CD4-positive, alpha-beta T cell treated with Interleukin-21 for 1 hour (primary cell): Measurements from ENCODE around the gene ARHGAP24.
"Not testable (repeated sequence)": the region's sequence is repeated elsewhere in the genome, so short reads cannot be mapped to it uniquely, and the experiment has no call there.

Experiments
- DNase-seq: peaks from one replicate; pipeline ENCODE4 v3.0.0-alpha.2; 2020

The ARHGAP24 gene

GRCh38 chr4:85824166-85824945 lies 349.4 kb downstream of the ARHGAP24 start:
- DNase-seq, result no peak

- no peak for DNase-seq
These were observed 351.2 kb downstream of the ARHGAP24 start for GRCh38 chr4:85826060-85826678.

GRCh38 chr4:85828027-85828890 lies 353.3 kb downstream of the ARHGAP24 start:
- no peak for DNase-seq

GRCh38 chr4:85829276-85830051 lies 354.5 kb downstream of the ARHGAP24 start:
- DNase-seq, result no peak

GRCh38 chr4:85831647-85832046 lies 356.7 kb downstream of the ARHGAP24 start:
- no peak for DNase-seq

- no peak for DNase-seq
These were observed 358.4 kb downstream of the ARHGAP24 start for GRCh38 chr4:85833302-85833701.

- no peak for DNase-seq
These were observed 360.0 kb downstream of the ARHGAP24 start for GRCh38 chr4:85834934-85835333.

GRCh38 chr4:85836588-85837438 lies 361.9 kb downstream of the ARHGAP24 start:
- no peak for DNase-seq

GRCh38 chr4:85837439-85837733 lies 362.4 kb downstream of the ARHGAP24 start:
- DNase-seq, result no peak

GRCh38 chr4:85839981-85840451 lies 365.1 kb downstream of the ARHGAP24 start:
- not testable (repeated sequence) for DNase-seq

GRCh38 chr4:85842540-85842939 lies 367.6 kb downstream of the ARHGAP24 start:
- peak; percentile 12 for DNase-seq

GRCh38 chr4:85853740-85854139 lies 378.8 kb downstream of the ARHGAP24 start:
- DNase-seq, result not testable (repeated sequence)

- DNase-seq, result no peak
These were observed 379.6 kb downstream of the ARHGAP24 start for GRCh38 chr4:85854546-85854945.

- DNase-seq, result no peak
These were observed 385.3 kb downstream of the ARHGAP24 start for GRCh38 chr4:85860066-85860740.

GRCh38 chr4:85861064-85861765 lies 386.3 kb downstream of the ARHGAP24 start:
- no peak for DNase-seq

- no peak for DNase-seq
These were observed 387.9 kb downstream of the ARHGAP24 start for GRCh38 chr4:85862896-85863295.

GRCh38 chr4:85864259-85865205 lies 389.6 kb downstream of the ARHGAP24 start:
- no peak for DNase-seq

GRCh38 chr4:85865256-85865655 lies 390.3 kb downstream of the ARHGAP24 start:
- no peak for DNase-seq

- DNase-seq, result no peak
These were observed 391.6 kb downstream of the ARHGAP24 start for GRCh38 chr4:85866508-85866907.
